NCI-H510A treated with DMSO at 0.1 percent for 48 hours (cell line): ENCODE measurements around the gene ADIRF.
"Not testable (repeated sequence)": the region's sequence is repeated elsewhere in the genome, so short reads cannot be mapped to it uniquely, and the experiment has no call there.

Experiments used
- DNase-seq: peaks from one replicate; lab custom pipeline; 2025; lab: John Stamatoyannopoulos, UW

The ADIRF gene

GRCh38 chr10:86968271-86968993 is at the start of gene ADIRF:
Gene ADIRF (plus strand): TSS chr10:86968482. CDS start chr10:86968545, 63 bp downstream.
- no peak for DNase-seq

GRCh38 chr10:86922553-86922961 is 45.7 kb upstream of the ADIRF start:
- no peak for DNase-seq

GRCh38 chr10:86929468-86930380 is 38.6 kb upstream of the ADIRF start:
- no peak for DNase-seq

- DNase-seq: no peak
These were observed 36.4 kb upstream of the ADIRF start for GRCh38 chr10:86931872-86932271.

GRCh38 chr10:86932674-86933073 is 35.6 kb upstream of the ADIRF start:
- DNase-seq: no peak

GRCh38 chr10:86934162-86934711 is 34.0 kb upstream of the ADIRF start:
- DNase-seq: not testable (repeated sequence)

GRCh38 chr10:86936661-86937501 is 31.4 kb upstream of the ADIRF start:
- no peak for DNase-seq

- DNase-seq: no peak
These were observed 30.7 kb upstream of the ADIRF start for GRCh38 chr10:86937502-86938154.

GRCh38 chr10:86938260-86938659 is 30.0 kb upstream of the ADIRF start:
- DNase-seq: no peak

- not testable (repeated sequence) for DNase-seq
These were observed 28.2 kb upstream of the ADIRF start for GRCh38 chr10:86940076-86940475.

- DNase-seq: no peak
These were observed 27.6 kb upstream of the ADIRF start for GRCh38 chr10:86940677-86941076.

GRCh38 chr10:86941426-86941825 is 26.9 kb upstream of the ADIRF start:
- DNase-seq: no peak

- no peak for DNase-seq
These were observed 26.3 kb upstream of the ADIRF start for GRCh38 chr10:86941991-86942421.

GRCh38 chr10:86942441-86943315 is 25.6 kb upstream of the ADIRF start:
- DNase-seq: no peak

- DNase-seq: no peak
These were observed 24.8 kb upstream of the ADIRF start for GRCh38 chr10:86943316-86944030.

- no peak for DNase-seq
These were observed 24.3 kb upstream of the ADIRF start for GRCh38 chr10:86944031-86944419.

- DNase-seq: no peak
These were observed 23.8 kb upstream of the ADIRF start for GRCh38 chr10:86944471-86944870.

GRCh38 chr10:86944907-86945306 is 23.4 kb upstream of the ADIRF start:
- no peak for DNase-seq

GRCh38 chr10:86945361-86946212 is 22.7 kb upstream of the ADIRF start:
- DNase-seq: no peak
